HG03108 (cell line): Measurements from ENCODE around the gene FTO.

ENCODE experiments used
- ATAC-seq: cut with Tn5 transposase; IDR thresholded peaks from one replicate; pipeline ENCODE4 v1.9.1; 2021; ENCODE audit warnings: moderate library complexity; ENCODE audit not compliant: unreplicated experiment

Gene FTO

DNA sequence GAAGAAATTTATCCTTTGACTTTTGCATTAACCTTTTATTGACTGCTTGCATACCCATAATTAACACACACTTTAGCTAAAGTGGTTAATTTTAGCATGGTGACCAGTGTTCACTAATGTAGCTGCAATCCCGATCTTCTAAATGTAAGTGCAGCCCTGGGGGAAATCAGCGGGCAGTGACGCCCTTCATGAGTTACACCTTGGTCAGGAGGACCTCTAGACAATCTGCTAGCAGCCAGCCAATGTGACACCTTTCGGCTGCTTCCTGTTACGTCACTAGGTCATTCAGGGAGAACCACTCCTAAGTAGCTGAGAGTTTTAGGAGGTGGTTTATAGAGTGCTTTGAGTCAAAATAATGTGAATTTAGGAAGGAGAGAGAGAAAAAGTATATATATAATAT is 402.1 kb downstream of the FTO start:
- ATAC-seq = no peak

DNA sequence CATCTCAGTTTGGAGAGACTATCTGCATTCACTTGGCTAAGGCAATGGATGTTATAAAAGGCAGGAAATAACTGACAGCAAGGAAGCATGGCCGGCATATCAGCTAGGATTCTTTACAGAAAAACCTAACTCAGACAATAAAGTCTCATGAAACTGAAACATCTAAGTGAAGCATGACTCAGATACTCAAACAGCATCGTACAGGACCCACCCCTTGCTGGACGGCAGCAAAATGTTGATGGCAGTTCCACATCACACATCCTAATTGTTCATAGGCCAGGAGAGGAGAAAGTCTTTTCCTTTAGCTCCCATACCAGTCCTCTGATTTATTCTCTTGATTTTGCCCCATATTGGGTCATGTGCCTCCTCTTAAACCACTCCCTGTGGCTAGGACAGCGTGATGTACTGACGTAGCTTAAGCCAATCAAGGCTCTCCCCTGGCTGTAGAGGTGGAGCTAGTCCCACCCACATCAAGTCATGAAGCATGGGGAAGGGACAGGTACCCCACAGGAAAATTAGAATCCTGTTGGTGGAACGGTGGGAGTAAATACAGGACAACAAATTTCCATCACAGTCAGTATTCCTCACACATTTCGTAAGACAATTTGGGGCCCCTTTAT is 403.7 kb downstream of the FTO start:
- no peak for ATAC-seq

DNA sequence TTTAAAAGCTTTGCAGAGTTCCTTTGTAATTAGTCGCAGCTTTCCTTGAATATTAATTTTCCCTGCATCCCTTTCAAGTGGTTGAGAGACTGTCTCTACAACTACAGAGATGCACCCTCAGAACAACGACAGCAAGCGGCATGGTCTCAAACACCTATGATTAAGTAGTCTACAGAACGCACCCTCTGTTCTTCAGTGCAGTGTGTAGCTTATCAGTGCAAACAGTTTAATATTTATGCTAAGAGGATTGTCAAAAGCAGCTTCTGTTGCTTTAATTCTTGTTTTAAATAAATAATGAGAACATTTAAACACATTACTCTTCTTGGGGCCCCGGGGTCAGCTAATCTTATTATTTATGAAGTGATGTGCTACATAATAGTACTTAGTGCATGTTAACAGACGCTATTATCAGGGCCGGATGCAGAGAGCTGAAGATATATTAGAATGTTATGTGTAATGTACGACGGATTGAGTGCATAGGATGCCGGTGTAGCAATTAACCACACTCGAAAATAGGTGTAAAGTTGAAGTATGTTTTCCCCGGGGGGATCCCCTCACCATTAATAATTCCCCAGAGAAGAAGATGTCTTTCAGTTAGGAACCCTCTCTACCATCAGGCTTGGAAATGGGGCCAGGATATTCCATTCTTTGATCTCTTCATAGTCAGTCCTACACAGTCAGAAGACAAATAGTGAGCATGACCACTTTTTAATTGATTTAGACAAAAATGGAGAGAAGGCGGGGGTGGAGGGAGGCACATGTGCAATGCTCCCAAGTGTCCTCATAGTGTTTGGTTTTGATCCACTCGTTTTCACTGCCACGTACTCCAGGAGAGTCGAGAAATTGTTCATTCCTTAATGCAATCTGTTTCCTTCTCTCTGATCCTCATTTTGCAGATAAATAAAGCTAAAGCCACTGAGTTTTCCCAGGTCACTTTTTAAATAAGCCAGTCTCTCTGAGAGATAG is 406.3 kb downstream of the FTO start:
- ATAC-seq = no peak

DNA sequence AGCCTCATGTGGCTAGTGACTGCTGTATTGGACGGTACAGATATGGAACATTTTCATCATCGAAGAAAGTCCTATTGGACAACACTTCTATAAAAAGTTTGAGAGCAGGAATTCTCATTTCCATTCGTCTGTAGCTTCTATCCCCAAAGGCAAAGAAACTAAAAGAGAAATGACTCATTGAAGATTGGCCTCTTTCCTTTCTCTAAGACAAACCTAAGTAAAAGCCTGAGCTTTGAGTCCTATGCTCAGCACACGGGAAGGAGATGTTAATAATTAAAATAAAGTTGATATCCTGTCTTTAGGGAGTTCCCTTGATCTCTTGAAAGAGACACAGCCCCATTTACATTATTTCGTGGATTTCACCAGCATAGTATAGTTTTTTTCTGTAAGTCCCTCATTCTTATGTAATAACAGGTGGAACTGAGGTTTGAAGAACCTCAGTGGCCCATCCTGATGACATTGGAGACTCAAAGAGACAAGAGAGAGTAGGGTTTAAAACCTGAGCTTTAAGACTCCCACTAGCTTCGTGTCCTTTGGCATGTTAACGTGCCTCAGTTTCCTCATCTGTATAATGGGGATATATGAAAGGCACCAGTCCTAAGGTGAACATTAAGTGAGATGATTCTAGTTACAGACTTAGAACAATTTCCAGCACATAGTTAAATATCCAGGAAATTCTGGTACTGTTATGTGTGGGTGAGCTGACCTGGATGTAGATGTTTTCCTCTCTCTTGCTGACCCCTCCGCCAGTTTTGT is 408.7 kb downstream of the FTO start:
- no peak for ATAC-seq

DNA sequence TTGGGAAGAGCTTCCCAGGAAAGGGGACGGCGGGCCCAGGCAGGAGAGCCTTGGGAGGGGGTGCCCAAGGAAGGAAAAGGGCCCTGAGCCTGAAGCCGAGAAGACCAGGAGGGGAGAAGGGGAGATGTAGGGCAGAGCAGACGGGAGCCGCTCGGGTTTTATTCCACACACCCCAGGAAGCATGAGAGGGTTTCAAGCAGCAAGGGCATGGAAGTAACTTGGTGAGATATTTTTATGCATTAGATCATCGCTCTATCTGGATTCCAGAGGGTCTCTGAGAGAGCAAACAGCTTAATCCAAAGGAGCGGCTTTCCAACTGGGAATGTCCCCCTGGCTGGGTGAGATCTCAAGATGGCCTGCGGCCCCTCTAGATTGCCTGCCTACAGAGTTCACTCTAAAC is 411.6 kb downstream of the FTO start:
- ATAC-seq = no peak

DNA sequence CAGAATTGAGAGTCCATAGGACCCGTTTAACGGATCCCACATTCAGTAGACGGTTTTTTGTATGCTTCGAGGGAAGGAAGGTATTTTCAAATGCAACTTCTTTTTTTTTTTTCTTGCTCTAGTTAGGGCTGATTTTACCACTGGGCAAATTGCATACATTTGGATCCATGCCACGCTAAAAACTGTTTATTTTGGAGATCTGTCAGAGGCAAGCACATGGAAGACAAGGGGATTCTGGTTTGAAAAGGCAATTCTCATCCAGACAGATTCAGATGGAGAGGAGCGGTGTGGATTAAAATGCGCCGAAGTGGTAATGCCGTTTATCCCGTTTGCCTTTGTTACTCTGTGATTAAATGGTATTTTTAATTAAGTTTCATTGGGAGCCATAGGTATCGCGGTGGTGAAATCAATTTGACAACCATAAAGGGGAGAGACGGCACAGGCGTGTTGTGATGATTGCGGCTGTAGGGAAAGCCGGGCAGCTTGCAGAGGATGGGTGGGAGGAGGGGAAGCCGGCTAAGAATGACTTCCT is 412.2 kb downstream of the FTO start:
- ATAC-seq = no peak

DNA sequence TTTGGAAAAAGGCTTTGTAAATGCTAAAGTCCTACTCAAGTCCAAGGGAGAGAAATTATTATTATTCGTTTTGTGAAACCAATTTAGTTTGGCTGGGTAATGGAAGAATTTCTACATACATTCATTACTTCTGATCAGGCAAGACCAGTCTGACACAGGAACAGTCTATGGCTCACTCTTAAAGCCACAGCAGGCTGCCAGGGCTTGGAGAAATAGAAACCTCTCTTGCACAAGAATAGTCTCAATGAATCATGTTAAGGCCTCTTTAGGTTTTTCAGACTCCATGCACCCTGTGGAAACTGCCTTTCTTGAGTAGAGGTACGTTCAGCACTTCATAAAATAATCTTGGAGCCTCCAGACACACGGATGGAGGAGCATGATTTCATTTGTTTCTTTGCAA is 414.9 kb downstream of the FTO start:
- no peak for ATAC-seq

DNA sequence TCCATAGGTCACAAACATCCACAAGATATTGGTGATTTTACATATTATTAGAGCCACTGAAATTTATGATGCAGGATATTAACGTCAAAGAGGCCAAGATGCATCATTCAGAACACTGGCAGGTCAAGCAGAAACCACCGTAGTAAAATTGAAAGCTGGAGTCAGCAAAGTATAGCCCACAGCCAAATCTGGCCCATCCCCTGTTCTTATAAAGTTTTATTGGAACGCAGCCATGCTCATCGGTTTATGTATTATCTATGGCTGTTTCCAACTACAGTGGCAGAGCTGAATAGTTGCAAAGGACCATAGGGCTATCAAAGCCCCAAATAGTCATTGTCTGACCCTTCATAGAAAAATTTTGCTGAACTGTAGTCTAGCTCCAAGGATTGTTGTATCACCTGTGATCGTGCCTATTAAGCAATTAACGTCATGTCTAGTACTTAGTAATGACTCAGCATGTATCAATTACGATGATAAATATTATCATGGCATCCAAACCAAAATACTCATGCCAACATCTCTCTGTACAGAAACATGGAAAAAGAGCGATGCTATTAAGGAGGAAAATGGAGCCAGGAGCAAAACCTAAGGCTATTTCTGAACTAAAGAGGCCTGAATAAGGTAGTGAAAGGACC is 417.0 kb downstream of the FTO start:
- ATAC-seq = no peak

DNA sequence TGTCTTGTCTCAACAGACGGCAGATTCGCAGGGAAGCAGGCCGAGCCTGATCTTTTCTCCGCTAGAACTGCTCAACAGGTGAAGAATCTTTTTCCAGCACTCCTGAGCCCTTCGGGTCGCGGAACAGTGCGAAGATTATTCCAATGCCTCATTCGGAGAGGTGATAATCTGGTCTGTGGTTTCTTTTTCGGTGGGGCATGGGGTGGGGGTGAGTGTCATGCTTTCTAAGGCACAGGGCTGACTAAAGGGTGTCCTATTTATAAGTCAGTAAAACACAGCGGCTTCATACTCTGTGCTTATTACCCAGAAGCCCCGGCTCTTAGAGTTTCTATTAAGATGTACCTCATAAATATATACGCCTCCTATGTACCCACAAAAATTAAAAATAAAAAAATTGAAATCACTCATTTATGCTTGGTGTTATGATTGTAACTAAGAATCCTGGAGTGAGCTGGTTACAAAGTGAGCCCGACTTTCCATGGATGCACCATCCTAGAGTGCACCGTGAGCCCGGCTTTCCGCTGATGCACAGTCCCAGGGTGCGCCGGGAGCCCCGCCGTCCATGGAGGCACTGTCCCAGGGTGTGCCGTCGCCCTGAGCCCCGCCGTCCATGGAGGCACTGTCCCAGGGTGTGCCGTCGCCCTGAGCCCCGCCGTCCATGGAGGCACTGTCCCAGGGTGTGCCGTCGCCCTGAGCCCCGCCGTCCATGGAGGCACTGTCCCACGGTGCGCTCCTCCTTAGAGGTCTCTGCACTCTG is 417.8 kb downstream of the FTO start:
- no peak for ATAC-seq

DNA sequence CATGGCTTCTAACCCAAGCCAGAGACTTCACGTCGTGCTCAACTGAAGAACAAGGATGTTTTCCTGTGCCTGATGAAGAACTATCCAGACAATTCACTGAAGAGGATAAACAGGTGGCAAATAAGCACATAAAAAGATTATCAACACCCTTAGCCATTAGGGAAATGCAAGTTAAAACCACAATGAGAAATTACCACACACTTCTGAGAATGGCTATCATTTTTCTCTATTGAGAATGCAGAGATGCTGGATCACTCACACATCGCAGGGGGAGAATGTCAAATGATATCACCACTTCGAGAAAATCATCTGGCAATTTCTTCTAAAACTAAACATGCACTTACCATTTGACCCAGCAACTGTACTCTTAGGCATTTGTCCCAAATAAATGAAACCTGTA is 419.8 kb downstream of the FTO start:
- ATAC-seq = no peak

DNA sequence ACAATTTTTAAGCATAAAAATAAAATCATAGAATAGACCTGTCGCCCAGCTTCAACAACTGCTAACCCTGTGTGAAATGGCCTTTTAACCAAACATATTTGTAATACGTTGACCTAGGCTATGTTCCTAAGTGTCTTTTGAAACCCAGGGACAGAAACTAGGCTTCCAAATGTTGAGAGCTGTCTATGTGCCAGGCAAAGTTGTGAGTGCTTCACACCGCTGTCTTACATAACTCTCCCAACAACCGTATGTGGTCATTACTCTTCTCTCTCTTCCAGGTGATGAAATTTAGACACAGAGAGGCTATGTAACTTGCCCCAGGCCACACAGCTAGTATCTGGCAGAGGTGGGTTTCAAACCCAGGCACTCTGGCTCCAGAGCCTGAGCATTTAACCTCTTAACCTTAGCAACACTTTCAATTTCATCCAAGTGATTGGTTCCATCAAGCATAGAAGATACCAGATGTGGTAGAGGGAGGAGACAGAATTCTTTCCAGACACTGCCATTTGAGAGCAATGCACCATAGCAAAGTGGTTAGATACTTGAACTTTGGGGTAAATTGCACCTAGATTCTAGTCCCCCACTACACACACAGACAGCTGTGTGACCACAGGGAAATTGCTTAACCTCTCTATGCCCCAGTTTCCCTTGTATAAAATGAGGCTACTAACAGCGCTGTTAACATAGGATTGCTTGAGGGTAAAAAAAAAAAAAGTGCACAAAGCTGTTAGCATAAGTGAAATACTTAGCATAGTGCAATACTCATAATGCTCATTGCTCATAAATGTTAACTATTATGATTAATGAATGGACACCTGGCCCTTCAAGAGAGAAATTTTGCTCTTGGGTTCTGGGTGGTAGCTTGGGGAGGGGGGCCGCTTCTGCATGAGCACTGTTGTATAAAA is 422.0 kb downstream of the FTO start:
- ATAC-seq = no peak

DNA sequence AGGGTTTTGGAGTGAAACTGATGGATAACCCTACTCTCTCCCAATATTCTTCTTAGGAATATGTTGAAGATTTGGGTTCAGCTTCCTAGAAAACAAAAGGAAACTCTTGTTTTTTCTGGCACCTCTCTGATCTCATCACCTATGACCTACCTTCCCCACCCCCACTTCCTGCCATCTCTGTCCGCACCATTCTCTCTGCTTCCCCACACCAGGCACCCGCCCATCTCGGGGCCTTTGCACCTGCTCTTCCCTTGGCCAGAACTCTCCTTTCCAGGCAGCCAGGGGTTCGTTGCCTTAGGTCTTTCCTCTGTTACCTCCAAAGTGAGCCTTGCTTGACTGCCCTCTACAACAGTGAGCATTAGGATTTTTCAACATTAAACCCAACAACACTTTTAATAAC is 423.0 kb downstream of the FTO start:
- no peak for ATAC-seq

DNA sequence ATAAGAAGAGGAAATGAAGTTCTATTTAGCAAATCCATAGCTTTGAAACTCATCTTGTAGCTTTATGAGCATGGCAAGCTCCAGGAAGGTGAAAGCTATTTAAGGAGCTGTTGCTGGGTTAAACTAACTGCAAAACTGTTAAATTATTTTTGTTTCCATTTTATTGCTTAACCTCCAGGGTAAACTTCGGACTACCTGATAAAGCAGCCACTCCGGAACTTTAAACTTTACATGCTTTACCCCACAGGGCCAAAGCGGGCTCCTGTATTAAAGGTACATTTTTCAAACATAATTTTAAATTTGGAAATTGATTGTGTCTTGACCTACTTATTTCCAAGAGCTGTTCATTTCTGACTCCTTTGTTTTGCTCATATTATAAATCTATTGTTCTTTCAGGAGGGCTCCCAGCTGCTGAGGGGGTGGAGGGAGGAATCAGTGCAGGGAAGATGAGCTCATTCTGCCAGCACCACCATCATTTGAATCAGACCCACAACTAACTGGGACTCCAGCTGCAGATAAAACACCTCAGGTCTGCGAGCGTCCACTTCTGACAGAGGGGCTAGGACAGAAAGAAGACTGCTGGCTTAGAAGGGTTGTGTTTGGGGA is 424.8 kb downstream of the FTO start:
- no peak for ATAC-seq

DNA sequence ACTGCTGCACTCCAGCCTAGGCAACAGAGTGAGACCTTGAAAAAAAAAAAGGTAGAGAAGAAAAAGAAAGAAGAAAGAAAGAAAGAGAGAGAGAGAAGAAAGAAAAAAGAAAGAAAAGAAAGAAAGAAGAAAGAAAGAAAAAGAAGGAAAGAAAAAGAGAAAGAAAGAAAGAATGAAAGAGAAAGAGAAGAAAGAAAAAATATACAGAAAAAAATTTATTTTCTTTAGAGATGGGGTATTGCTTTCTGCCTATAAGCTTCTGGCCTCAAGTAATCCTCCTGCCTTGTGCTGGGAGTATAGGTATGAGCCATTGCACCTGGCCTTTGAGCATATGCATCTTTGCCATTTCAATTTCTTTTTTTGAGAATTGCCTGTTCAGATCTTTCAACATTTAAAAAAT is 425.9 kb downstream of the FTO start:
- no peak for ATAC-seq

DNA sequence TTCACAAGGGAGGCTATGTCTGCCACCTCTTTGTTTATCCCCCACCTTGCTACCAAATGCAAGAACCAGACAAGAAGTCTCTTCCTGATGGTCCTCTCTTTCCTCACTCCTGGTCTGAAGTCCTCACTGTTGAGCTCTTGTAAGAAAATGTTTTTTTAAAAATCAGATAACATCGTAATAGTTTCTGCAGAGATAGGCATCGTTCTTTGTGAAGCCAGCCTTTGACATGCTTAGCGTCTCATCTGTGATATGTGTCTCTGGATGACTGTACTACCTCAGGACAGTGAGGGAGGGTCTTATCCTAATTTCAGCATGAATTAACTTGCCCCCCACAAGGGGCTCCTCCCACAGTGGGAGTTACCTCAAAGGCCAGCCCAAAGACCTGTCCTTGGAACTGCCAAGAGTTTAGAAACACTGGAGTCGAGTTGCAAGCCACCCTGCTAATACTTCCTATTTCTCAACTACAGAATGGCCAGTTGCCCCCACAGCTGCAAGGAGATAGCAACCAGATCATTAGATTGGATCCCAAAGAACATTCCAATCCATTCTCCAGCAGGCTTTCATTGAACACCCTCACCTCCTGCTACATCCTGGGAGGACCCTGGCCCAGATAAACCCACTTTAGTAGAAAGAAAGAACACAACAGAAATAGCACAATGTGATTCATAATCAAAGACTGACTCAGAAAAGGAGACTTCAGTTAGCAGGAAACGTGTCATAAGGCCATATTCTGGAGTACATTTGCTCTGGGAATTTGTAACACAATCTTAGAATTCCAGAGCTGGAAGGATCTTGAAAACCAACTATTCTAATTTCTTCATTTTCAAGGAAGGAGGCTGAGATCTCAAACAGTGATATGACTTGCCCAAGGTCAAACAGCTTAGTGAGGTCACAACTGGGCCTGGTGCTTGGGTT is 431.7 kb downstream of the FTO start:
- ATAC-seq = no peak

DNA sequence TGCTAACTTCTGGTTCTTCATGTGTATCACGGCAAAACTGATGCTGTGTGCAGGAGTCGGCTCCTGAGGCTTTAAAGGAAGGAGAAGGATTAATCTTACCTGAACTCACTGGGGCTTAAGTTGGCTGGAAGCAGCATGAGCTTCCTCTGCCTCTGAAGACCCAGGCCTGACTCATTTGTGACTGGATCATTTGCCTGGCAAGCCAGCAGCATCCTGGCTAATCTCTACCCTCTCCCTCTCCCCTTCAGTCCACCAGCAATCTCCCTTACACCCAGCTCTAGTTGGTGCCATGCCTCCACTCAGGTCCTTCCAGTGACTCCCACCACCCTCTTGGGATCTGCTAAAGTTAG is 432.3 kb downstream of the FTO start:
- no peak for ATAC-seq

DNA sequence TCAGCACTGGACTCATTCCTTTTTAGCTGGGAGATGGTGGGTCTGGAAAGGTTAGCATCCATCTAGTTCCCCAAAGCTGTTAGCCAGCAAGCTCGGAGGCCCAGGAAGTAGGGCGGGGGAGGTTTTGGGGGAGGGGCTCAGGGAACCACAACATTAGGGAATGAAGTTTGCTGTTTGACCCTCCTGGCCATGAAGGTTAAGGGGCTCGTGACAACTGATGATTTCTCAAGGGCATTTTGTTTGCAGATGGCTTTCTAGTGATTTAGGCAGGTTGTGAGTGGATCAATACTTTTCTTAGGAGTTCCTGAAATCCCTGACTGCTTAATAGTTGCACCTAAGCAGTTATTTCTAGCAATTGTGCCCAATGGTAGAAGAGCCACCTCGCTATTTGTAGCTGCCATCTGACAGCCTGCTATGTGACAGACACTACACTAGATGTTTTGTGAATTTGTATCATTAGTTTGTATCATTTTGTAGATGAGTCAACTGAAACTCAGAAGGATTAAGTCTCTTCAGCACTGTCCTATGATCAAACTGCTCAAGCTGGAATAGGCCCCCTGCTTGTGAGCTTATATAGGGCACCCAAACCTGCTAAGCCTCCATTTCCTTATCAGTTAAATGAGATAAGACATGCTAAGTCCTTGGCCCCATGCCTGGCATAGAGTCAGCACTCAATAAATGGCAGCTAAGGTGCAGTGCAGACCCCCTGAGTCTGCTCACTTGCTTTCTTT is 436.3 kb downstream of the FTO start:
- ATAC-seq = no peak
